Activated naive CD8-positive, alpha-beta T cell treated with anti-CD3 and anti-CD28 coated beads for 36 hours (primary cell): ENCODE results near the gene MPO. TPM values are rescaled to one million over a fixed set of nuclear protein-coding genes. Genes with fewer than 3 reads are reported as not detected.

Source experiments
- DNase-seq: peaks from one replicate; pipeline ENCODE4 v3.0.0; 2021
- H3K27ac Mint-ChIP-seq: one replicate; pipeline ENCODE4 v1.8.0; 2022; ENCODE audit warnings: mild to moderate bottlenecking, moderate library complexity, mixed read lengths
- H3K27me3 Mint-ChIP-seq: one replicate; pipeline ENCODE4 v1.8.0; 2022; ENCODE audit warnings: mild to moderate bottlenecking, mixed read lengths
- H3K36me3 Mint-ChIP-seq: one replicate; pipeline ENCODE4 v1.8.0; 2021; ENCODE audit warnings: mild to moderate bottlenecking, mixed read lengths
- H3K4me1 Mint-ChIP-seq: one replicate; pipeline ENCODE4 v1.8.0; 2021; ENCODE audit warnings: mixed read lengths
- H3K4me3 Mint-ChIP-seq: one replicate; pipeline ENCODE4 v1.8.0; 2022; ENCODE audit warnings: mild to moderate bottlenecking, moderate library complexity, mixed read lengths
- H3K9me3 Mint-ChIP-seq: one replicate; pipeline ENCODE4 v1.8.0; 2022; ENCODE audit warnings: mixed read lengths
- total RNA-seq, 2 experiments: library from RNA; stranded (reverse); gene quantifications; one replicate each; pipeline ENCODE4 v1.2.3, GENCODE V29; 2021

MPO gene
- total RNA-seq, 2 experiments from 2014 or later = not detected

DNA sequence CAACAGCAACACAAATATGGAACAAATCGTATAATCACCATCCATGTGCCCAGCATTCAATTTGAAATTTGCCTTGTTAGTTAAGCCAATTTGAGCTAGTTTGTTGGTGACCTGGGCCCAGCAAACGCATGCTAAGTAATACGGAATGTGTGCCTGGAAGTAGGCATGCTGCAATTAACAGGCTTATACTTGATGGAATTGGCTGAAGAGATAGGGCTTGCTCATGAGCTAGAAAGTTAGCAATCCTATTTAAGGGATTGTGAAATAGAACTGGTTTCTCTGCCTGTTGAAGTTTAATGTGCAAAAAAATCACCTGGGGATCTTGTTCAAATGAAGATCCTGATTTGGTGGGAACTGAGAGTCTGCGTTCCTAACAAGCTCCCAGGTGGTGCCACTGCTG lies 50.9 kb downstream of the MPO start:
- Mint-ChIP-seq H3K4me1 (peaks cover 7% of the 10 kb centered on the region), H3K4me3 (no peak overlapping the region), H3K36me3 (no peaks in the 10 kb centered on the region), H3K27me3 (peaks cover 28% of the 10 kb centered on the region), H3K27ac (no peak overlapping the region), H3K9me3 (no peaks in the 10 kb centered on the region)
- DNase-seq = no peak

DNA sequence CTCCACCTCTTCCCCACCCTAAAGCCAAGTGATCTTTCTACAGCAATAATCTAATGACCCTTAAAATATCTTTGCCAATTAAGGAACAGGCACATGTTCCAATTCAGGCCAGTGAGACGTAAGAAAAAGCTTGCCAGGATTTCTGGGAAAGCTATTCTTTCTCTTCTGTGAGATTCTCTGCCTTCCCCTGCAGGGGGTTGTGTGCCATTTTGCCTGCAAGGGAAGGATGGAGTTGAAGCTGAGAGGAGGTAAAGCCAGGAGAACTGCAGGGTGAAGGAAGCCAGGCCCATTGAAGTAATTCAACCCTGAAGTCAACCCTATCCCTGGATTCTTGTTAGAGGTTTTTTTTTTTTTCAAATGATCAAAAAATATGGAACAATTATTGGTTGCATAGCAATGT lies 51.4 kb downstream of the MPO start:
- H3K9me3 Mint-ChIP-seq = no peaks in the 10 kb centered on the region

DNA sequence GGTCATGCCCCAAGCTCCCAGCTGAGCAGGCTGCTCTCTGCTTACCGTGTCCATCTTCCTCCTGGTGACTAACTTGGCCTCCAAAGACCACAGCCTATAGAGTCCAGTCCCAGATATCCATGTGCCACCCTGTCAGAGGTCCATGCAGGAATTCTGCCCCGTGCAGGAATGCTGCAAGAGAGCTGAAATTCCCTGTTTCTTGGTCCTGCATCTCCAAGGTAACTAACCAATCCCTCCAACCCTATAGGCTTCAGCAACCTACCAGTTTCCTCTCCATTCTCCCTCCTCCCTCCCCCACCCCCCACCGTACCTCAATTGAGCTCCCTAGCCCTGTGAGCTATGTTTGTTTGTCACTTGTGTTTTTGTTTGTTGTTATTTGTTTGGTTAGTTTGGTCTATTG lies 52.1 kb downstream of the MPO start:
- H3K36me3 Mint-ChIP-seq = no peaks in the 10 kb centered on the region
- H3K27me3 Mint-ChIP-seq = peaks cover 25% of the 10 kb centered on the region
- peaks cover 14% of the 10 kb centered on the region for H3K4me1 Mint-ChIP-seq
- no peak overlapping the region for H3K4me3 Mint-ChIP-seq
- H3K9me3 Mint-ChIP-seq = no peaks in the 10 kb centered on the region
- no peak overlapping the region for H3K27ac Mint-ChIP-seq
- DNase-seq = no peak

More for the DNA sequence above, 51.4 kb downstream of the MPO start:
- Mint-ChIP-seq H3K36me3 (no peaks in the 10 kb centered on the region), H3K27me3 (peaks cover 27% of the 10 kb centered on the region), H3K27ac (no peak overlapping the region), H3K4me1 (peaks cover 10% of the 10 kb centered on the region), H3K4me3 (no peak overlapping the region)
- no peak for DNase-seq

DNA sequence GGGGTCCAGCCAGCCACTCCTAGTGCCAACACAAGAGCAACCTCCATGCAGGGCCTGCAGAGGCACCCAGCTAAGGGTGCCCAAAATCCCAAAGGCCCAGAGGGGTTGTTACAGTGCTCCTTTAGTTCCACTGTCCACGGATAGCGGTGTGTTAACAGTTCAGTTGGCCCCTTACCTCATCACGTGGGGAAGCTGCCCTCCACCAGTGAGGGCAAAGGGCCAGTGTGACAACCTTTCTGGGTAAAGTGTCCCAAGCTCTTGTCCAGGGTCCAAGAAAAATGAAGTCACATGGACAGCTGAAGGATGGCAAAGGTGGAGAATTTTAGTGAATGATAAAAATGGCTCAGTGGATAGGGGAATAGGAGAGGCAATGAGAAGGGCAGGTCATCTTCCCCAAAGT lies 53.0 kb downstream of the MPO start:
- Mint-ChIP-seq H3K27ac (no peak overlapping the region), H3K36me3 (no peaks in the 10 kb centered on the region), H3K27me3 (peaks cover 25% of the 10 kb centered on the region), H3K9me3 (no peaks in the 10 kb centered on the region), H3K4me1 (peaks cover 11% of the 10 kb centered on the region), H3K4me3 (no peak overlapping the region)
- no peak for DNase-seq

DNA sequence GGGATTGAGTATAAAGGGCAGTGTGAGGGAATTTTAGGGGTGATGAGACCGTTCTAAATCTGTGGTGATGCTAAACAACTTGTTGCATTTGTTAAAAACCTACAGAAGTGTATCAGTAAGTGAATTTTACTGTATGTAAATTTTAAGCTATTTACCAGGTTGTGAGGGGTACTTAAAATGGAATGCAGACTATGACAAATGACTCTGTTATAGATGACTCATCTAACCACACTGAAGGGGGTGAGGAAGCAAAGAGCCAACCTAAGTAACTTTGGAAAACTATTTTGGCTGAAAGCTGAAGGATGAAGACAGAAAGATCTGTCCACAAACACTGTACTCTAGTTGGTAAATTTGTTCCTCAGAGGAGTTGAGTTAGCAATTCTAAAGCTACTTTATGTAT lies 56.4 kb downstream of the MPO start:
- Mint-ChIP-seq H3K4me1 (peaks cover 15% of the 10 kb centered on the region), H3K9me3 (no peaks in the 10 kb centered on the region), H3K27me3 (peaks cover 16% of the 10 kb centered on the region), H3K36me3 (no peaks in the 10 kb centered on the region), H3K4me3 (no peak overlapping the region), H3K27ac (no peak overlapping the region)
- no peak for DNase-seq

Other genes with a start within 250 kb of the MPO start
- gene DYNLL2, start 197.5 kb downstream of the MPO start, total RNA-seq = 10 to 100 TPM; 33.4 to 33.5 TPM
- under 1 TPM; 0.14 to 0.22 TPM for gene OR4D1, start 132.6 kb downstream of the MPO start, total RNA-seq
- not detected for gene OR4D2, start 114.0 kb downstream of the MPO start, total RNA-seq
- gene EPX, start 88.2 kb downstream of the MPO start, total RNA-seq = not detected
- 10 to 100 TPM; 24.3 to 27.0 TPM for gene MKS1, start 61.7 kb downstream of the MPO start, total RNA-seq
- not detected for gene LPO, start 42.4 kb downstream of the MPO start, total RNA-seq
- 10 to 100 TPM; 13.7 to 15.4 TPM for gene TSPOAP1, start 47.9 kb upstream of the MPO start, total RNA-seq
- 100 to 1,000 TPM; 136 to 139 TPM for gene SUPT4H1, start 71.3 kb upstream of the MPO start, total RNA-seq
- under 1 TPM; 0.41 to 0.48 TPM for gene RNF43, start 136.6 kb upstream of the MPO start, total RNA-seq
- gene HSF5, start 207.5 kb upstream of the MPO start, total RNA-seq = 1 to 10 TPM; 3.9 to 4.2 TPM
- 10 to 100 TPM; 72.2 to 75.6 TPM for gene MTMR4, start 233.7 kb upstream of the MPO start, total RNA-seq